ENCODE measurements around the gene KRTAP10-12. TPM values are rescaled to one million over a fixed set of nuclear protein-coding genes. Genes with fewer than 3 reads are reported as not detected.

Gene KRTAP10-12
- total RNA-seq, 1 experiment from 2014 or later: not detected

- H3K9me3 ChIP-seq (ENCODE audit: low read length): peaks cover 13% of the 10 kb centered on the region; the same call in 1 of the 2 replicates
- peak; percentile 77 for ATAC-seq
- CTCF ChIA-PET: no interaction called here
Measured at GRCh38 chr21:44736291-44737004, 39.5 kb downstream of the KRTAP10-12 start.

DNA sequence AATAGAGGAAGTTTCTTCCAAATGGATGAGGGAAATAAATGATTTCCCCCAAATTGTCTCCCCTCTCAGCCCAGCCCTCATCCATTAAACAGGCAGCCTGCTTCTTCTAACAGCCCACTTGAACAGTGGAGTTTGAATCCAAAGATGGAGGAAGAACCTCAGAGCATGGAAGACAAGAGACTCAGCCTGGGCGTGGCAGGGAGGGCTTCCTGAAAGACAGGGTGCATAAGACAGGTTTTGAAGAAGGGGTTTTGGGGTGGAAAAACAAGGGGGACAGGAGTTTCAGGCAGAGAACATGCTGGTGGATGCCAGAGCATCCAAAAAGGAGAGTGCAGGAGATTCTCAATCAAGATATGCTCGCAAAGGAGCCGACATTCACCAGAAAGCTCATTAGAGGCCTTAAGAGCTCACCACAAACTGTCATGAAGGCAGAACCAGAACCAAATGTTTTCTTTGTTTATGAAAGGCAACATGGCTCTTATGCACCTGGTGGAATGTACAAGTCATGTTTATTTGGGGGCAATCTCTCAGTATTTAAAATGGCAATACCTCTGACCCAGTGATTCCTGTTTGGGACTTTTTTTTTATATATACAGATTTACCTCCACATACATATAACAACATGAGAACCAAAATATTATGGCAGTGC lies 40.9 kb downstream of the KRTAP10-12 start:
- no peaks in the 10 kb centered on the region for H3F3A ChIP-seq (ENCODE audit: low read length, unreplicated experiment)
- DNase-seq: peak; percentile 14
- H3K79me2 ChIP-seq (ENCODE audit: low read length): no peaks in the 10 kb centered on the region
- peaks cover 16% of the 10 kb centered on the region; the same call in 1 of the 2 replicates for H3K36me3 ChIP-seq (ENCODE audit: low read depth, low read length)
- ChIA-PET POLR2A (ENCODE audit: unreplicated experiment) (no interaction called here), CTCF (interaction anchor here (0.6 kb wide), 1 partner anchor 154 kb away, joined by 5 read pairs; no protein-coding TSS in a partner anchor)
- intact Hi-C loops (cut with micrococcal nuclease): no loop called here
- no TSS peak for BruUV-seq (replicated peaks)
- H3K4me1 ChIP-seq (ENCODE audit: insufficient read depth, low read length): peaks cover 22% of the 10 kb centered on the region
- H3K27ac ChIP-seq (ENCODE audit: low read length): no peak overlapping the region
- no peaks in the 10 kb centered on the region for H3K9me2 ChIP-seq (replicated peaks; ENCODE audit: low read length)
- H3K27me3 ChIP-seq (ENCODE audit: low read length): no peaks in the 10 kb centered on the region
- no peak overlapping the region for H3K4me2 ChIP-seq (ENCODE audit: low read length)
- ATAC-seq: no peak
- no peak overlapping the region for H2AFZ ChIP-seq (ENCODE audit: low read length)
- H3K9me3 ChIP-seq (ENCODE audit: low read length): peaks cover 13% of the 10 kb centered on the region; the same call in 1 of the 2 replicates
- no peak overlapping the region for H3K9ac ChIP-seq (ENCODE audit: low read length)
- no peaks in the 10 kb centered on the region for H4K20me1 ChIP-seq (ENCODE audit: low read length)
- no peak for TF ChIP-seq EZH2 (IDR thresholded peaks at IDR 0.05; ENCODE audit: low read length, unreplicated experiment)
- TF ChIP-seq EZH2phosphoT487 (IDR thresholded peaks at IDR 0.05; ENCODE audit: borderline replicate concordance, low read length): no peak
- no peak for TF ChIP-seq CTCF (conservative IDR thresholded peaks at IDR 0.05; ENCODE audit: low read depth, low read length)
- H3K4me3 ChIP-seq (ENCODE audit: low read length): no peak overlapping the region

More at GRCh38 chr21:44736291-44737004, 39.5 kb downstream of the KRTAP10-12 start:
- peak; percentile 93 for DNase-seq
- Histone ChIP-seq H3K4me3 (ENCODE audit: low read length) (no peak overlapping the region), H3K79me2 (ENCODE audit: low read length) (no peaks in the 10 kb centered on the region), H3K27me3 (ENCODE audit: low read length) (no peaks in the 10 kb centered on the region), H3K9ac (ENCODE audit: low read length) (peak overlapping the region; percentile 44; the same call in 1 of the 2 replicates), H3K36me3 (ENCODE audit: low read depth, low read length) (peaks cover 16% of the 10 kb centered on the region; the same call in 1 of the 2 replicates), H4K20me1 (ENCODE audit: low read length) (no peaks in the 10 kb centered on the region), H3F3A (ENCODE audit: low read length, unreplicated experiment) (no peaks in the 10 kb centered on the region), H3K4me2 (ENCODE audit: low read length) (peak overlapping the region; percentile 40), H3K9me2 (replicated peaks; ENCODE audit: low read length) (no peaks in the 10 kb centered on the region), H3K27ac (ENCODE audit: low read length) (peak overlapping the region; percentile 67), H2AFZ (ENCODE audit: low read length) (no peak overlapping the region), H3K4me1 (ENCODE audit: insufficient read depth, low read length) (peaks cover 24% of the 10 kb centered on the region)
- intact Hi-C loops (cut with micrococcal nuclease): no loop called here
- no TSS peak for BruUV-seq (replicated peaks)
- TF ChIP-seq EZH2 (IDR thresholded peaks at IDR 0.05; ENCODE audit: low read length, unreplicated experiment): no peak
- no peak for TF ChIP-seq CTCF (conservative IDR thresholded peaks at IDR 0.05; ENCODE audit: low read depth, low read length)
- no peak for TF ChIP-seq EZH2phosphoT487 (IDR thresholded peaks at IDR 0.05; ENCODE audit: borderline replicate concordance, low read length)
- POLR2A ChIA-PET (ENCODE audit: unreplicated experiment): interaction anchor here (0.6 to 0.9 kb wide), 2 partner anchors 17 to 63 kb away, joined by 4 read pairs; no protein-coding TSS in a partner anchor
